PC-3 (cell line): ENCODE results near the gene VWDE. TPM values are rescaled to one million over a fixed set of nuclear protein-coding genes. Genes with fewer than 3 reads are reported as not detected.

Experiments
- ATAC-seq: fragments of 200-7000 bp; cut with Tn5 transposase; 2 replicates; pipeline ENCODE4 v1.9.1; 2020; ENCODE audit warnings: mild to moderate bottlenecking, moderate library complexity
- BruUV-seq: library from RNA; stranded (reverse); fragments of 400-500 nt; replicated peaks from 2 replicates; lab custom pipeline; 2021; lab: Mats Ljungman, UMichigan
- CTCF ChIA-PET: fragments of 300-600 bp; sonication (Branson Sonifier 250); formaldehyde crosslinking; loops from one replicate; lab custom pipeline; 2022; ENCODE audit warnings: antibody characterized with exemption; lab: Charles Lee
- POLR2A ChIA-PET: fragments of 300-600 bp; sonication (Branson Sonifier 250); formaldehyde crosslinking; loops from one replicate; lab custom pipeline; 2022; ENCODE audit warnings: antibody characterized with exemption; ENCODE audit not compliant: unreplicated experiment; lab: Charles Lee
- DNase-seq: peaks from one replicate; pipeline ENCODE4 v3.0.0-alpha.2; 2015
- H2AFZ ChIP-seq: fragments of 300-600 bp; sonication (generic); 2 replicates; pipeline ENCODE4 v1.6.0; 2016; ENCODE audit warnings: antibody characterized with exemption, low read length
- H3F3A ChIP-seq: fragments of 300-600 bp; sonication (generic); one replicate; pipeline ENCODE4 v1.6.0; 2017; ENCODE audit warnings: antibody characterized with exemption, low read length, control low read depth, mild to moderate bottlenecking; ENCODE audit not compliant: unreplicated experiment
- H3K27ac ChIP-seq: fragments of 300-600 bp; sonication (generic); 2 replicates; pipeline ENCODE4 v1.5.1; 2016; ENCODE audit warnings: mild to moderate bottlenecking, low read length
- H3K27me3 ChIP-seq: fragments of 300-600 bp; sonication (generic); 2 replicates; pipeline ENCODE4 v1.6.1; 2016; ENCODE audit warnings: low read length, mixed read lengths
- H3K36me3 ChIP-seq: fragments of 300-600 bp; sonication (generic); 2 replicates; pipeline ENCODE4 v1.6.1; 2016; ENCODE audit warnings: low read depth, mixed run types, low read length, mixed read lengths
- H3K4me1 ChIP-seq: fragments of 300-600 bp; sonication (generic); 2 replicates; pipeline ENCODE4 v1.5.1; 2016; ENCODE audit warnings: low read length; ENCODE audit not compliant: insufficient read depth
- H3K4me2 ChIP-seq: fragments of 300-600 bp; sonication (generic); 2 replicates; pipeline ENCODE4 v1.6.0; 2016; ENCODE audit warnings: low read length
- H3K4me3 ChIP-seq: fragments of 300-600 bp; sonication (generic); 2 replicates; pipeline ENCODE4 v1.5.1; 2016; ENCODE audit warnings: mild to moderate bottlenecking, low read length, mixed read lengths
- H3K79me2 ChIP-seq: fragments of 300-600 bp; sonication (generic); 2 replicates; pipeline ENCODE4 v1.6.1; 2017; ENCODE audit warnings: low read length, mixed read lengths
- H3K9ac ChIP-seq: fragments of 300-600 bp; sonication (generic); 2 replicates; pipeline ENCODE4 v1.6.0; 2016; ENCODE audit warnings: mild to moderate bottlenecking, low read length
- H3K9me2 ChIP-seq: fragments of 300-600 bp; sonication (generic); replicated peaks from 2 replicates; pipeline ENCODE4 v1.6.1; 2016; ENCODE audit warnings: mixed run types, low read length, mixed read lengths
- H3K9me3 ChIP-seq: fragments of 300-600 bp; sonication (generic); 2 replicates; pipeline ENCODE4 v1.6.1; 2016; ENCODE audit warnings: low read length, mixed read lengths
- H4K20me1 ChIP-seq: fragments of 300-600 bp; sonication (generic); 2 replicates; pipeline ENCODE4 v1.6.1; 2016; ENCODE audit warnings: low read length, mixed read lengths
- CTCF ChIP-seq: fragments of 300-600 bp; sonication (generic); conservative IDR thresholded peaks from 2 replicates; pipeline ENCODE4 v1.5.1; 2017; ENCODE audit warnings: antibody characterized with exemption, low read depth, mild to moderate bottlenecking, low read length
- EZH2 ChIP-seq: fragments of 300-600 bp; sonication (generic); IDR thresholded peaks from one replicate; pipeline ENCODE4 v1.6.1; 2017; ENCODE audit warnings: antibody characterized with exemption, mild to moderate bottlenecking, low read length; ENCODE audit not compliant: unreplicated experiment
- EZH2phosphoT487 ChIP-seq: fragments of 300-600 bp; sonication (generic); IDR thresholded peaks from 2 replicates; pipeline ENCODE4 v1.6.1; 2018; ENCODE audit warnings: mild to moderate bottlenecking, antibody characterized with exemption, low read length, borderline replicate concordance
- intact Hi-C: fragments of 100-400 bp; cut with micrococcal nuclease; formaldehyde crosslinking; loops from 2 replicates; pipeline ENCODE4 v1.9.0; 2023
- total RNA-seq: library from RNA; depleted of rRNA; stranded (reverse); fragments of >200 nt; gene quantifications from 2 replicates; pipeline ENCODE4 v1.2.3, GENCODE V29; 2014

The VWDE gene
- total RNA-seq, 1 experiment from 2014 or later = 7.7 TPM

- no peak overlapping the region for H3K27ac ChIP-seq
- H3K79me2 ChIP-seq = no peaks in the 10 kb centered on the region
- H3K36me3 ChIP-seq = no peaks in the 10 kb centered on the region
- H3K4me2 ChIP-seq = no peak overlapping the region
- ATAC-seq (no peak), DNase-seq (no peak)
- H3K9ac ChIP-seq = no peak overlapping the region
- TF ChIP-seq EZH2 (no peak), EZH2phosphoT487 (no peak), CTCF (no peak)
- H3K9me3 ChIP-seq = no peaks in the 10 kb centered on the region
- intact Hi-C loops = loop anchor here (10.0 kb wide), 1 partner anchor 401 kb away; no protein-coding TSS in a partner anchor
- H3K4me1 ChIP-seq = peaks cover 12% of the 10 kb centered on the region
- H4K20me1 ChIP-seq = no peaks in the 10 kb centered on the region
- H3K4me3 ChIP-seq = no peak overlapping the region
- H3K9me2 ChIP-seq = no peaks in the 10 kb centered on the region
- H3F3A ChIP-seq = no peaks in the 10 kb centered on the region
- H2AFZ ChIP-seq = no peak overlapping the region
- H3K27me3 ChIP-seq = no peaks in the 10 kb centered on the region
- no TSS peak for BruUV-seq
- ChIA-PET POLR2A (no interaction called here), CTCF (no interaction called here)
Observed at GRCh38 chr7:12325646-12326045, 78.0 kb downstream of the VWDE start.

- H3K9me2 ChIP-seq = no peaks in the 10 kb centered on the region
- no peak overlapping the region for H2AFZ ChIP-seq
- intact Hi-C loops = loop anchor here (2.0 to 10.0 kb wide), 6 partner anchors 79 to 951 kb away; partner anchors contain the start of gene TMEM106B
- no TSS peak for BruUV-seq
- H4K20me1 ChIP-seq = no peaks in the 10 kb centered on the region
- no peak for TF ChIP-seq EZH2
- no peak for TF ChIP-seq CTCF
- TF ChIP-seq EZH2phosphoT487 = no peak
- no peaks in the 10 kb centered on the region for H3K36me3 ChIP-seq
- ATAC-seq = no peak
- POLR2A ChIA-PET = no interaction called here
- peaks cover 12% of the 10 kb centered on the region for H3K4me1 ChIP-seq
- no peaks in the 10 kb centered on the region for H3K27me3 ChIP-seq
- no peaks in the 10 kb centered on the region for H3K79me2 ChIP-seq
- H3K9me3 ChIP-seq = no peaks in the 10 kb centered on the region
- H3K4me2 ChIP-seq = no peak overlapping the region
- no peak overlapping the region for H3K4me3 ChIP-seq
- CTCF ChIA-PET = interaction anchor here (0.6 to 1.6 kb wide), 6 partner anchors 37 to 625 kb away, joined by 3 to 11 read pairs (median 8); partner anchors contain the start of gene TMEM106B
- DNase-seq = no peak
- no peak overlapping the region for H3K27ac ChIP-seq
- H3K9ac ChIP-seq = no peak overlapping the region
- no peaks in the 10 kb centered on the region for H3F3A ChIP-seq
Observed at GRCh38 chr7:12323415-12323814, 80.2 kb downstream of the VWDE start.

- TF ChIP-seq EZH2phosphoT487 (no peak), CTCF (no peak), EZH2 (no peak)
- ATAC-seq = peak; percentile 84
- H3K9me3 ChIP-seq = no peaks in the 10 kb centered on the region
Observed at GRCh38 chr7:12322903-12323300, 80.8 kb downstream of the VWDE start.

More at GRCh38 chr7:12322903-12323300, 80.8 kb downstream of the VWDE start:
- CTCF ChIA-PET = interaction anchor here (0.6 to 1.6 kb wide), 10 partner anchors 37 to 624 kb away, joined by 3 to 12 read pairs (median 7); partner anchors contain the start of gene TMEM106B
- H3K27ac ChIP-seq = no peak overlapping the region
- no peak overlapping the region for H3K4me3 ChIP-seq
- H3K4me2 ChIP-seq = no peak overlapping the region
- peak; percentile 72 for DNase-seq
- H3F3A ChIP-seq = no peaks in the 10 kb centered on the region
- H3K79me2 ChIP-seq = no peaks in the 10 kb centered on the region
- BruUV-seq = no TSS peak
- H3K27me3 ChIP-seq = no peaks in the 10 kb centered on the region
- H4K20me1 ChIP-seq = no peaks in the 10 kb centered on the region
- intact Hi-C loops = loop anchor here (1.0 to 10.0 kb wide), 9 partner anchors 78 to 950 kb away; partner anchors contain the start of gene TMEM106B
- POLR2A ChIA-PET = interaction anchor here (0.6 kb wide), 1 partner anchor 103 kb away, joined by 3 read pairs; no protein-coding TSS in a partner anchor
- no peaks in the 10 kb centered on the region for H3K36me3 ChIP-seq
- peaks cover 12% of the 10 kb centered on the region for H3K4me1 ChIP-seq
- no peaks in the 10 kb centered on the region for H3K9me2 ChIP-seq
- H2AFZ ChIP-seq = no peak overlapping the region
- H3K9ac ChIP-seq = no peak overlapping the region
